Stimulated activated CD8-positive, alpha-beta memory T cell treated with anti-CD3 and anti-CD28 coated beads, Interleukin-7, amount 100 ng/mL, for 24 hours (primary cell): ENCODE results near the gene POLA2.
"Not testable (repeated sequence)": the region's sequence is repeated elsewhere in the genome, so short reads cannot be mapped to it uniquely, and the experiment has no call there.

Experiments
- DNase-seq: peaks from one replicate; pipeline ENCODE4 v3.0.0-alpha.2; 2020; ENCODE audit warnings: low read depth

The POLA2 gene

GRCh38 chr11:65308281-65308891 lies 46.6 kb downstream of the POLA2 start:
- no peak for DNase-seq

DNA sequence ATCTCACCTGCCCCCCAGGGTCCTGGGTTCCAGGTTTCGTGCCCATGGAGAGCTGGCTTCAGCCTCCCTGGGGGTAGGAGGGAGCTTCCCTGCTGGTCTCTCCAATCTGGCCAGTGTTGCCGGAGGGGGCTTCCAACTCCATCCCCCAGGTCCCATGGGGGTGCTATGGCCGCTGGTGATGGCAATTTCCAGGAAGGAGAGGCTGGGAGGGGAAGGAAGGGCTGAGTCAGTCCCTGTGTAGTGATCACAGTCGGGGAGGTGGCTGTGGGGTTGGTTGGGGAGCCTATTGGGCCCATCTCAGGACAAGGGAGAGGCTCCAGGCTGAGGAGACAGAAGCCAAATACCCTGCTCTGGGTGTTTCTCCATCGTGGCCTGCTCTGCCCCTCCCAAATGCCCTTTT lies 47.2 kb downstream of the POLA2 start:
- no peak for DNase-seq

- no peak for DNase-seq
Measured at GRCh38 chr11:65310215-65310614, 48.5 kb downstream of the POLA2 start.

- DNase-seq: no peak
Measured at GRCh38 chr11:65310736-65311135, 49.0 kb downstream of the POLA2 start.

GRCh38 chr11:65311170-65311678 lies 49.5 kb downstream of the POLA2 start:
- no peak for DNase-seq

- DNase-seq: peak; percentile 59
Measured at GRCh38 chr11:65314501-65315203, 52.9 kb downstream of the POLA2 start, which contains the start of gene CDC42EP2. CDC42EP2 (plus strand) TSS chr11:65314866; CDS start chr11:65320899, 6,033 bp downstream.

DNA sequence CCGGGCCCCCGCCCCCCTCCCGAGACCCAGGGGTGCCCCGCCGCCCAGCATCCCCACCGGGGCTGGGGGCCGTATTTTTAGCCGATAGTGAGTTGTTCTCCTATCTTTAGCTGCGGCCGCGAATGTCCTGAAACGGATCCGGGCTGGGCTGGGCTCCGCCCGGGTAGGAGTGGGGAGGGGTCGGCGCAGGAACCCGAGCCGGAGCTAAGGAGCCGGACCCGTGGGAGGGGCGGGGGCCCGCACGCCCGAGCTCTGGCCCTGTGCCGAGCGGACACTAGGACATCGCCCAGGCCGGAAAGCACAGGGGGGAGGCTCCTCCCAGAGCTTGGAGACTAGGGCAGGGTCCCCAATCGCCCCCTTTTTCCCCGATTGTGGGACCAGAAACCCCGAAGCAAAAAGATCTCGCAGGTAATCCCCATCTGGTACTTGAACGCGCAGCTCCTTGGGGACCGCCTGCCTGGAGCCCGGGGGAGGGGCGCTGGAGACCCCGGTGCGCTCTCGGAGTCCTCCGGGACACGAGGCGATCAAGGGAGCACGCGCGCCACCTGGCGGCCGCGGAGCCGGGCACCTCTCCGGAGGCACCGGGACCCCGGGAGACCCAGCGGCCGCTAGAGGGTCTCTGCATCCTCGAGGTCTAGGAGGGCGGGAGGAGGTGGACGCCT lies 53.6 kb downstream of the POLA2 start:
- DNase-seq: peak; percentile 71

- no peak for DNase-seq
Measured at GRCh38 chr11:65315866-65316226, 54.1 kb downstream of the POLA2 start.

DNA sequence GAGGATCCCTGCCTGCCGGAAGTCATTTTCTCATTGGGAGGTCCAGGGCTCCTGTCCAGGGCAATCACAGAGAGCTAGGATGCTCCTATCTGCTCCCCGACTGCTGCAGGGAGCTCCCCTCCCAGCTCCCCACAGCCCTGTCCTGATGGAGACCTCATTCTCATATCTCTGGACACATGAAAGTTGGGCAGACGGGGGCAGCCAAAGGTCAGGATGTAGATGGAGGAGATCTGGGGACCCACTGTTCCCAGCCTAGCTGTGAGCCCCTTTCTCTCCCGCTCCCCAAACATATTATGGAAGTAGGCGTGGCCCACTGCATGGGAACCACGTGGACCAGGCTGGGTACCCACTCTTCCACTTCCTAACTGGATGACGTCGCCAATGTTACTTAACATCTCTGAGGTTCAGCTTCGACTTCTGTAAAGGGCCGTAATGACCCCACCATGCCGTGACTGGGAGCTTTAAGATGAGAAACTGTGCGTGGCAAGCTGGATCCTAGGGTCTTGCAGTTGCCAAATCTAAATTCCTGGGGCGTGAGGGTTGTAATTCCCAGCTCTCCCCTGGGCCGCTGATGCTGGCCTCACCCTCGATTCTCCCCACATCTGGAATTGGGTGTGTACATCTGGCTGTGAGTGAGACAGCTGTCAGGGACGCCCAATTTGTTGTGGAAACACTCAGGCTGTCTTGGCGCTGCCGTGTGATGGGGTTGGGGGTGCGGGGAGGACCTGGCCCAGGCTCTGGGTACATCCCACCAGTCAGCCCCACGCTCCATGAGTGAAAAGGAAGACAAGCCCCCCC lies 54.7 kb downstream of the POLA2 start:
- no peak for DNase-seq

GRCh38 chr11:65317025-65317786 lies 55.4 kb downstream of the POLA2 start:
- no peak for DNase-seq

DNA sequence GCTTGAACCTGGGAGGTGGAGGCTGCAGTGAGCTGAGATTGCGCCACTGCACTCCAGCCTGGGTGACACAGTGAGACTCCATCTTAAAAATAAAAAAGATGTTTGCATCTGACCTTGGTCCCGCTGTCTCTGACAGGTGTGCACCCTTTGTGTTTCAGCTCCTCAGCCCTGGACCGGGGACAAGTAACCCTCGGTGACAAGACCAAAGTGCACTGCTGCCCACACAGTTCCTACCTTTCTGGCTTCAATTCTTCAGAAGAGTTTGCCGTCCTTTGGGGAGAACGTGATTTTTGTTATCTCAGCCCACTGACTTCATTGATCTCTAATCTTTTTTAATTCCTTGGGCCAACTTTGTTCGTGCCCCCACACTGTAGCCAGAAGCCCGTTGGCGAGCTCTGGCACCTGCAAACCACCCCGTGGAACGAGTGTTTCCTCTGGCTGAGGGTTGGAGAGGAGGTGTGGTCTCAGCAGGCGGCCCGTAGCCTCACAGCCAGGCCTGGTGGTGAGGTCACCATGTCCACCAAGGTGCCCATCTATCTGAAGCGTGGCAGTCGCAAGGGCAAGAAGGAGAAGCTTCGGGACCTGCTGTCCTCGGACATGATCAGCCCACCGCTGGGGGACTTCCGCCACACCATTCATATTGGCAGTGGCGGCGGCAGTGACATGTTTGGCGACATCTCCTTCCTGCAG lies 58.8 kb downstream of the POLA2 start:
- no peak for DNase-seq

DNA sequence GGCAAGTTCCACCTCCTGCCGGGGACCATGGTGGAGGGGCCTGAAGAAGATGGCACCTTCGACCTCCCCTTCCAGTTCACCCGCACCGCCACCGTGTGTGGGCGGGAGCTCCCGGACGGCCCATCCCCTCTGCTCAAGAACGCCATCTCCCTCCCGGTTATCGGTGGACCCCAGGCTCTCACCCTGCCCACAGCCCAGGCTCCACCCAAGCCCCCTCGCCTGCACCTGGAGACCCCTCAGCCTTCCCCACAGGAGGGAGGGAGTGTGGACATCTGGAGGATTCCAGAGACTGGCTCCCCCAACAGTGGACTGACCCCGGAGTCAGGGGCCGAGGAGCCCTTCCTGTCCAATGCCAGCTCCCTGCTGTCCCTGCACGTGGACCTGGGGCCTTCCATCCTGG lies 59.3 kb downstream of the POLA2 start:
- DNase-seq: no peak

DNA sequence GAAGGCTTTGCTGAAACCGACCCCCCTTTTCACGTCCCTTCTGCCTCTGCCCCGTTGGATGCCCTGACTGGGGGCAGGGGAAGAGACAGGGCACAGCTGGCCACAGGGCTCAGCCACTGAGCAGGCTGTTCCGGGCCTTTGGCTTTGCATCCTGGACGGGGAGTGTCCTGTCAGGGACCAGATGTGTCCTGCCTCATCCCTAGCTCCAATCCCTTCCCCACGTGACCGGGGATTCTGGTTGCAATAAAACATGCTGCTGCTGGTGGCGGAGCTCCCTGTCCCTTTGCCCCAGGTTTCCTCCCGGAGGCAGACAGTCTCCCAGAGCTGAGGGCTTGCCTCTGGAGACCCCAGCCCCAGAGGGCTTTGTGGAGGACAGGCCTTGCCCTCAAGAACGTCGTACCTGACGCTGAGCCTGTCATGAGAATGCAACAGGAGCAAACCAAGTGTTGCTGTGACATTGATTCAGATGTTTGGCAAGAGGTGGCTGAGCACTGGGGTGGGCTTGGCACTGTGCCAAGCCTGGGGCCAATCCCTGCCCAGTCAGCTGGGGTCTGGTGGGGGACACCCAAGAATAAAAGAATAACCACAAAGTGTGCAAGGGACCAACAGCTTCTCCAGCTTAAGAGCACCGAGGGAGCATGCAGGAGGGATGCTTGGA lies 60.2 kb downstream of the POLA2 start:
- DNase-seq: no peak

DNA sequence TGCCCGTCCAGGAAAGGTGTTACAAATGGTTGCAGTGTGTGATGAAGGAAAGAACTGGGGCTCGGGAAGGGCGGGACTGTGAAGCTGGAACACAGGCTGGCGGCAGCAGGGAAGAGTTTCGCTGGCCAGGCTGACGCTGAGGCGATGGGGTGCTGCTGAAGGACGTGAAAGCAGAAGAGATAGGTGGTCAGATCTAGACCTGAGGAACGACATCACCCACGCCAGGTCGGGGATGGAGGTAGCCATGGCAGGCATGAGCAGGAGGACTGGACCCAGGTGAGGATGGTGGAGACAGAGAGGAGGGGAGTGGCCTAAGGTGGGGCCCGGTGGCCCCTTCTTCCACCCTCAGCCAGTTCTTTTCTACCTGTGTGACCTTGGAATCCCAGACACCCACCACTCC lies 62.1 kb downstream of the POLA2 start:
- no peak for DNase-seq

DNA sequence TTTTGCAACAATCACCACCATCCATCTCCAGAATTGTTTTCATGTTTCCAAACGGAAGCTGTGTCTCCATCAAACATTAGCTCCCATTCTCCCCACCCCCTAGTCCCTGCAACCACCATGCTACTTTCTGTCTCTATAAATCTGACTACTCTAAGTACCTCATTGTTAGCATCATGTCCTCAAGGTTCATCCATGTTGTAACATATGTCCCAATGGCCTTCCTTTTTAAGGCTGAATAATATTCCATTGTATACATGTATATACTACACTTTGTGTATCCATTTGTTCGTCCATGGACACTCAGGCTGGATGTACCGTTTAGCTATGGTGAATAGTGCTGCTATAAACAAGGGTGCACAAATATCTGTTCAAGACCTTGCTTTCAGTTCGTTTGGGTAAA lies 63.7 kb downstream of the POLA2 start:
- no peak for DNase-seq

DNA sequence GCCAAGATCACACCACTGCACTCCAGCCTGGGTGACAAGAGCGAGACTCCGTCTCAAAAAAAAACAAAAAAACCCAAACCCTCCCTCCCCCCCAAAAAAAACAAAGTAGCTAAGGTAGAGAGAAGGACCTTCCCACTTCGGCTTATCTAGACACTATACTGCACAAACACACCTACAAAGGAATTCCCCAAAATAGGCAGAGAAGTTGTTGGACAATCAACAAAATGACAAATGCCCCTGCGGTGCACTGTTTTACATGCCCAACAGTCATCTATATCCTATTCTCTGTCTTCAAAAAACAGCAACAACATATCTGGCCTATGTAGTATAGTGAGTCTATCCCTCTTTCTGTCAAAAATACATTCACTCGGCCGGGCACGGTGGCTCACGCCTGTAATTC lies 65.3 kb downstream of the POLA2 start:
- DNase-seq: no peak

DNA sequence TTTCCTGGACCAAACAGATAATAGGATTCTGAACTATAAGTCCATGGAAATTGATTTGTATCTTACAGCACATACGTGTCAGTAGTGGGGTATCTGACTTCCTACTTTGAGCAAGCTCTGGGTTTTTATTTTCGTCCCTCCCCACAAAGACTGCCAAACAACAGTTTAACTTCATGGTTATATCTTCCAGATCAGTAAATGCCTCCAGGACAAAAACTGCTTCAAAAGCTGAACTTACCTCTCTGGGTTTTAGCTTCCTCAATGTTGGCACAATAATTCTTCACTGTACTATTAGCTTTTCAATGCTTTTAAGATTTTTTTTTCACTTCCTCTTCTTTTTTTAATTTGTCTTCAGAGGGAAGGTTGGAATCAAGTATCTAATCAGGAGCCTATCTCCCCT lies 67.7 kb downstream of the POLA2 start:
- no peak for DNase-seq

DNA sequence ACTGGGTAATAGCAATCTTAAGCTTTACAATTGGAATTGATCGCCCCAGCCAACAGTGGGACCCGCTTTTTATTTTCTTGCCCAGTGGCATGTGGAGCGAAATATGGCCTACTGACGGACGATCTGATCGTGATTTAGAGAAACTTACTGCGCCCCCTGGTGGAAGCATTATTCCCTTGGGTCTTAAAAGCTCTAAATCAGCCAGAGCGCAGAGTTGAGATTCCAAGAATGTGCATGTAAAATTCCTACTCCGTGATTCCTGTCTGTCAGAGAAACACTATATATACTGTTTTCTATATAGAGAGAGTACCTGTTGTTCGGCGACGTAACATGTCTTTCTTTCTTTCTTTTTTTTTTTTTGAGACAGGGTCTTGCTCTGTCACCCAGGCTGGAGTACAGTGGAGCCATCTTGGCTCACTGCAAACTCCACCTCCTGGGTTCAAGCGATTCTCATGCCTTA lies 68.2 kb downstream of the POLA2 start:
- peak; percentile 75 for DNase-seq

DNA sequence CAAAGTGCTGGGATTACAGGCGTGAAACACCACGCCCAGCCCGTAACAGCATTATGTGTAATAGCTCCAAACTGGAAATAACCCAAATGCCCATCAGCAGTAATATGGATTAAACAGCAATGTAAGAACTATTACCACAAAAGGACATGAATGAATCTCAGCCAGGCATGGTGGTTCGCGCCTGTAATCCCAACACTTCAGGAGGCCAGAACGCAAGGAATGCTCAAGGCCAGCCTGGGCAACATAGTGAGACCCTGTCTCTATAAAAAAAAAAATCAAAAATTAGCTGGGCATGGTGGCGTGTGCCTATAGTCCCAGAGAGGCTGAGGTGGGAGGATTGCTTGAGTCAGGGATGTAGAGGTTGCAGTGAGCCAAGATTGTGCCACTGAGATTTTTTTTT lies 68.8 kb downstream of the POLA2 start:
- DNase-seq: no peak

- DNase-seq: not testable (repeated sequence)
Measured at GRCh38 chr11:65332591-65332990, 70.8 kb downstream of the POLA2 start.
